GM21737 (cell line): ENCODE measurements around the gene TTBK1.
"Not testable (repeated sequence)": the region's sequence is repeated elsewhere in the genome, so short reads cannot be mapped to it uniquely, and the experiment has no call there.

ENCODE experiments used
- ATAC-seq: cut with Tn5 transposase; IDR thresholded peaks from one replicate; pipeline ENCODE4 v1.9.1; 2021; ENCODE audit warnings: mild to moderate bottlenecking, moderate library complexity; ENCODE audit not compliant: unreplicated experiment

Gene TTBK1

DNA sequence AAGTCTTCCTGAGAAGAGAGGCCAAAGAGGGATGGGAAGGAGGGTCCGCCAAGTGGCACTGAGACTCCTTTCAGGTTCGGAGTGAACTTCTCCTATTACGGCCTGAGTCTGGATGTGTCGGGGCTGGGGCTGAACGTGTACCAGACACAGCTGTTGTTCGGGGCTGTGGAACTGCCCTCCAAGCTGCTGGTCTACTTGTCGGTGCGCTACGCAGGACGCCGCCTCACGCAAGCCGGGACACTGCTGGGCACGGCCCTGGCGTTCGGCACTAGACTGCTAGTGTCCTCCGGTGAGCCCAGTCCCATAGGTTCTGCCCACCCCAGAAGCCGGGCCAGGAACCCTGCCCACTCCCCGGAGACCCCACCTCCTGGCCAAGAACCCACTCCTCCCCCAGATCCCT, 58.8 kb downstream of the TTBK1 start:
- ATAC-seq: no peak

DNA sequence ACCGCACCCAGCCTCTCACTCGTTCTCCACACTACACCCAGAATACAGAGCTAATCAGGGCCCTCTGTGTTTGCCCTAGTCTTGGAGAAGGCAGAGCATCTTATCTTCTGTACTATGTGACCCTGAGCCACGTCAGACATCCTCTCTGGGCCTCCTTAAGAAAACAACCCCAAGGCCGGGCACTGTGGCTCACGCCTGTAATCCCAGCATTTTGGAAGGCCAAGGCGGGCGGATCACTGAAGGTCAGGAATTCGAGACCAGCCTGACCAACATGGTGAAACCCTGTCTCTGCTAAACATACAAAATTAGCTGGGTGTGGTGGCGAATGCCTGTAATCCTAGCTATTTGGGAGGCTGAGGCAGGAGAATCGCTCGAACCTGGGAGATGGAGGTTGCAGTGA, 59.7 kb downstream of the TTBK1 start:
- not testable (repeated sequence) for ATAC-seq

DNA sequence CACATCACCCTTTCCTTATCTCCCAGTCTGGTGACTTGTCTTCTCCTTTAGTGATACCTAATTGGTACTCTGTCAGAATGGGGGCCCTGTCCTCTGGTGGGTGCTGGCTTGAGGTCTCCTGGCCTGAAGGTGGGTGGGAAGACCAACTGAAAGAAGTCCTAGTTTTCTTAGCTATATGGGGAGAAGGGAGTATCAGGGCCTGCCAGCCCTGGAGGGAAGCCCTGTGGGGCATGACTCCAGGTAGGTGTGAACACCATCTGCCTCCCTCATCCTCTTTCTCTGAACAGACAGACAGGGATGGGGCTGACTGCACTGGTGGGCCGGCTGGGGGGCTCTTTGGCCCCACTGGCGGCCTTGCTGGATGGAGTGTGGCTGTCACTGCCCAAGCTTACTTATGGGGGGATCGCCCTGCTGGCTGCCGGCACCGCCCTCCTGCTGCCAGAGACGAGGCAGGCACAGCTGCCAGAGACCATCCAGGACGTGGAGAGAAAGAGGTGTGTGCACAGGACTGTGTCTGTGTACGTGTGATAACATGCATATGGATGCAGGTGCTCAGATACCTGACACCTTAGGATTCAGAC, 60.6 kb downstream of the TTBK1 start:
- no peak for ATAC-seq

DNA sequence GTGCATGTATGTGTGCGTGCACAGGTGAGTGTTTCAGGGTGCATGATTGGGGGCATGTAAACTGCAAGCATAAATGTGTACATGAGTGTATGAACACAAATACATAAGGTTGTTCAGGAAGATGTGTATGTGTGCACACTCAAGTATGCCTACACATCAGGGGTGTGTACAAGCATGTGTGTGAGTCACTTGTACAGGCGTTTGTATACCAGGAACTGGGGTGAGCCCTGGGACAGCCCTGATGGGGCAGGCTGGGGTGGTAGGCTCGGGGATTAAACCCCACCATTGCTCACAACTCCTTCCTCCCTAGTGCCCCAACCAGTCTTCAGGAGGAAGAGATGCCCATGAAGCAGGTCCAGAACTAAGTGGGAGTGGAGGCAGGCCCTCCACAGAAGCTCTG, 61.1 kb downstream of the TTBK1 start:
- no peak for ATAC-seq

DNA sequence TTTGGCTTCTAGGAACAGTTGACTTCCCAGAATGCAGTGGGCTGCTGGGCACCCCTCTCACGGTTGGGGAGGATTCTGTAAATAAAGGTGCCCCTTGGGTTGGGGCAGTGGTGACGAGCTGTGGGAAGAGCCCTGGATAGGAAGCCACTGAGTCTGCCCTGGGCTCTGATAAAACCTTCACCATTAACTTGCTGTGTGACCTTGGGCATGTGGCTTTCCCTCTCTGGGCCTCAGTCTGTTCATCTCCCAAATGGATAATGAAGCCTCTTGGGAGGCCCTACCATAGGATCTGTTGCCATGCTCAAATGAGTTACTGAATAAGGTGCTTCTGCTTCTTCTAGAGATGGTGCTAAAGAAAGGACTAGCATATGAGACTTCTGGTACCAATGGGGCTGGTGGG, 61.6 kb downstream of the TTBK1 start:
- no peak for ATAC-seq

DNA sequence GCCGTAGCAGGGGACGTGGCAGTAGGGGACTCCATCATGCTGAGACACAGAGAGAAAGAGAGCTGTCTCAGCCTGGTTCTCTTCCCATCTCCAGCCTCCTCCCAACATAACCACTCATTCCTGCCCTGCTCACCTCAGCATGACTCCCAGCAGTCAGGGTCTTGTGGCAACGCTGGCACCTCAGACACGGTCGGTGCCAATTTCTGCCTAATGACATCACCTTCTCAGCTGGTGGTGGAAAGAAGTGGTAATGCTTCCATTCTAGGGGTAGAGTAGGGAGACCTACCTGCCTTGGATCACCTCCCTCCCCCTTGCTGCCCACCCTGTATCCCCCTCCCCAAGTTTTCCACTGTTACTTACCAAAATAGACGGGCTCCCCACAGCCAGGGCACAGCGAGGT, 62.8 kb downstream of the TTBK1 start:
- no peak for ATAC-seq

DNA sequence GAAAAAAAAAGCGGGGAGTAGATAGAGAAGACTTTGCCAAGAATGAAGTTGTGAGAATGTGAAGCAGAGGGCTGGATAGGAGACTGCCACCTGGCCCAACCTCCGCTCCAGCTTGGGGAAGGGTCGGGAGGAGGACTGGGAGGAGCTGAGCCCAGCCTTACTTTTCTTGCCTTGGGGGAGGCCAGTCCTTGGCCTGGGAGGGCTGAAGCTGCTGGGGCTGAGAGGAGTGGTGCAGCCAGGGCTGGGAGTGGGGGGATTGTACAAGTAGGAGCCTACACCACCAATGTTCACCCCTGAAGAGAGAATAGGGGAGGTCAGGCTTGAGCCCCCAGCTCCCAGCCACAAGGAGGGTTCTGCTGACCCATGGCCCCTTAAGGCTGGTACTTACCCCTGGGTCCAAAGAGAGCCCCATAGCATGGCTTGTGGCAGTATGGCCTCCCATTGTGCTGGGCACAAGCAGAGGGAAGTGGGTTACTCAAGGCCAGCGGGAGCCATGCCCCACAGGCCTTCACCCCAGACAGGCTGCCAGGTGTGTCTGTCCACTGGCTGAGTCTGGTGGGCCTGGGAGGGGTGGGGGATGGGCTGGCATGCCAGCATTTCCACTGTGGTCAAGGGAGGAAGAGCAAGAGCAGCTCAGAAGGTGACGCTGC, 64.3 kb downstream of the TTBK1 start:
- no peak for ATAC-seq

DNA sequence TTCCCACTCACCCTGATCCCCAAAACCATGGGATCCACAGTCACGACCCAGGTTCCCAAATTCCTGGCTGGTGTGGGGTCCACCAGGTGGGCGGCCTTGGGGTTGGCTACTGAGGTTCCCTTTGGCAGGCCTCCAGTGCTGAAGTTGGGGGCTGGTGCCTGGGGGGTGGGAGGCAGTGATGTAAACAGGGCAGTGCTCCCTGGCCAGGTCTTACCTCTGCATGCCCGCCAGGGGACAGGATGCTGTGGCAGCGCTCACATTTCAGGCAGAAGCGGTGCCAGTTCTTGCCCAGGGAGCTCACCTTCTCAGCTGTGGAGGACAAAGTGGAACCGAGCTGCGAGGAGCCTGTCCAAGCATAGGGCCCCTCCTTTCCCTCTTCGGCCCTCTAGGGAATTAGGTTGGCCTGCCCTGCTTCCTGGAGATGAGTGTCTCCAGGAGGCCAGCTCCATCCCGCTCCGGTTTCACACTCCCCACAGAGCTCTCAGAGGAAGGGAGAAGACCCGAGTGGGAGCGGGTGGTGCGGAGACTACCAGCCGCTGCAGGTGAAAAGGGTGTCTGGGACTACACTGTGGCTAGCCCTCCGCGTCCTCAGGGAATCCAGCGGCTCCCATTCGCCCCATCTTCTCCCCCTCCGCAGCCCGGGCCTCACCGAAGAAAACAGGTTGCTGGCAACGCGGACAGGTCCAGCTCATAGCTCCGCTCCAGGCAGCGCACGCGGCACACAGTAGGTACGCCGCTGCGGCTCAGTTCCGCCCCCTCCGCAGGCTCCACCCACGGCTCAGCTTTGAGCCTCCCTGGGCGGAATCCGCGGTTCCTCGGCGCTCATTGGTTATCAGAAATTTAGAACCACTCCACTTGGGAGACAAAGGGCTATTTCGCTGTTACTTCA, 65.1 kb downstream of the TTBK1 start, which contains the start of gene CRIP3:
Gene CRIP3, minus strand, starts transcription at position 726 of the 889 bp plus-strand sequence. Its CDS starts 34 bp downstream, at position 692.
- ATAC-seq: no peak

DNA sequence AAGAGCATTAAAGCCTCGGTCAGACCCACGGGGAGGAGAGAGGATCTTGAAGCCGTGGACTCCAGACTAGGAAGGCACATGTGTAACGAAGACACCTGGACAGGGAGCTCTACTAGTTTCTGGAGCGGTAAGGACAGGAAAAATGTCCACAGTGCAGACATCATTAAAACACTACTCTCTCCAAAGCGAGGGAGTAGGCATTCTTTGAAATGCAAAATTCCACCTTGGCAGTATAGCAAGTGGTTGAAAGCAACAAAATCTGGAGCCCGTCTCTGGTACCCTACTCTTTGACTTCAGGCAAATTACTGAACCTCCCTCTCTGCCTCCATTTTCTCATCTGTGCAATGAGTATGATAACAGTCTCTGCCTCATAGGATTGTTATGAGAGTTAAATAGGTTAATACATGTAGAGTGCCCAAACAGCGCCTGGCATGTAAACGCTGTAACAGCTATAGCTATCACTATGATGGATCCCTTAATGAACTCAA, 65.8 kb downstream of the TTBK1 start:
- no peak for ATAC-seq

DNA sequence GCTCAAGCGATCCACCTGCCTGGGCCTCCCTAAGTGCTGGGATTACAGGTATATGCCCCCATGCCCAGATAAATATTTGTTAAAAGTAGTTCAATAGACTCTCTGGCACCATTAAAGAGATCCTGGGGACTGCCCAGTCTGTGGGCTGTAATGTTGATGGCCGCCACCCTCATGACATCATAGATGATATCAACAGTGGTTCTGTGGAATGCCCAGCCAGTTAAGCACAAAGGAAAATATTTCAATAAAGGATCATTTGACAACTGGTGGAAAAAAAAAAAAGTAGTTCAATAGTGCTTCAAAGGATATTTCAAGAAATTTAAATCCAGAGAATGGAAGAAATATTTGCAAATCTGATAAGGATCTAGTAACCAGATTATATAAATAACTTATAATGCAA, 66.9 kb downstream of the TTBK1 start:
- no peak for ATAC-seq

DNA sequence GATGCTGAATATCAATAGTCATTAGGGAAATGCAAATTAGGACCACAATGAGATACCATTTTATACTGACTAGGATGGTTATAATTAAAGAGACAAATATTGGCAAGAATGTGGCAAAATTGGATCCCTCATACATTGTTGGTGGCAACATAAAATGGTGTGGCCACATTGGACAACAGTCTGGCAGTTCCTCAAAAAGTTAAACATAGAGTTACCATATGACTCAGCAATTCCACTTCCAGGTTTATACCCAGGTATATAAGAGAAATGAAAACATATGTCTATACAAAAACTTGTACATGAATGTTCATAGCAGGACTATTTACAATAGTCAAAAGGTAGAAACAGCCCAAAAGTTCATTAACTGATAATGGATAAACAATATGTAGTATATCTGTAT, 67.3 kb downstream of the TTBK1 start:
- no peak for ATAC-seq

DNA sequence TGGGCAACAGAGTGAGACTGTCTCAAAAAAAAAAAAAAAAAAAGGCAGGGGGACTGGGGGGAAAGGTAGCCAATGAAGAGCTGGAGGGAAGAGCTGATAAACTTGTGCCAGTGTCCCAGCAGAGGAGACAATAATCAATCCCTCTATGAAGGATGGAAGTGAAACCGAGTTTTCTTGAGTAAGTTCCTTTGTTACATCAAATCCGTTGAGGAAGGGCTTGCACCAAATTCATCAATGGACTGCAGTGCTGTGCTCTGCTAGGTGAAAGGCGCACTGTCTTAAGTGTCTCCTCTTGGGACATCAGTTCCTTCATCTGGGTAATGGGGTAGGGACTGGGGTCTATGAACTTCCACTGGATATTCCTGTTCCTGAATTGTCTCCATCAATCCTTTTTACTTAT, 68.4 kb downstream of the TTBK1 start:
- no peak for ATAC-seq

DNA sequence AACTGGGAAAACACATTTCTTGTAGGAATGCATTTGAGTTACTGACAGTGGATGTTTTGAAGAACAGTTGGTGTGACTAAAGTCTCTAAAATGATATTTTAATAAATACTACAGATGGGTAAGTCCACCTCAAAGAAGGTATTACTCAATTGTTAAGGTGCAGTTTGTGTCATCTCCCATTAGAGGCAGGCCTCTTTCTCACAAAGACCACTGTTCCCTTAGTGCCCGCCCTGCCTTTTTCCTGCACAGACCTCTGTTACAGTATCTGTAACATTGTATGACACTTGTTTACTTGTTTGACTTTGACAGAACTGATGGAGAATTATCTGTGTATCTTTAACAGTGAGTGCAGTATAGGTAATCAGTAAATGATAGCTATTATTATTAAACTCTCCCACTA, 70.5 kb downstream of the TTBK1 start:
- no peak for ATAC-seq

DNA sequence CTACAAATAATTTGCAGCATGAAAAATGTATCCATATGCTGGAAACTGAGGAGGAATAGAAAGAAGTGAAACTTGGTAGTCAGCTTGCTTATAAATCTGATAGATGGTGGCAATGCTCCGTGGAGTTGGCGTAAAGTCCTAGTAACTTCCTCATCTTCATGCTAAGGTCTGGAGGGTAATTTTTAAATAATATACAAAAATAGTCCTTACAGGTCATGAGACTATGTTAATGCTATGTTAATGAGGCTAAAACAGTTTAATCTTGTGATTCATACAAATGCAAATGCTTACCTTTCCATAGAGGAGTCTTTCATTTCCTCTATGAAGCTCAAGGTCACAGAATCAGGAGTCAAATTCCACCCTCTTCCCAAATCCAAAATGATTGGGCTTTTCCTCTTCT, 74.7 kb downstream of the TTBK1 start:
- no peak for ATAC-seq

DNA sequence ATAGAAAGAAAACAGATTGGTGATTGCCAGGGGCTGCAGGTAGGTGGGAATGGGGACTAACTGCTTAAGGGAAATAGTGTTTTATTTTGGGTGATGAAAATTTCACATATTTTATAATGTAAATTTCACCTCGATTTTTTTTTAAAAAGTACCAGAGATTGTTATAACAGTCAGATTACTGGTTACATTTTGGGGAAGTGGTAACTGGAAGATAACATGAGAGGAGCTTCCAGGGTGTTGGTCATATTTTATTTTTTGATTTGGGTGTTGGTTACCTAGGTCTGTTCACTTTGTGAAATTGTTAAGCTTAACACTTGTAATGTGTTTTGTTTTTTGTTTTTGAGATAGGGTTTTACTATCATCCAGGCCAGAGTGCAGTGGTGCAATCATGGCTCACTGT, 82.6 kb downstream of the TTBK1 start:
- ATAC-seq: no peak

DNA sequence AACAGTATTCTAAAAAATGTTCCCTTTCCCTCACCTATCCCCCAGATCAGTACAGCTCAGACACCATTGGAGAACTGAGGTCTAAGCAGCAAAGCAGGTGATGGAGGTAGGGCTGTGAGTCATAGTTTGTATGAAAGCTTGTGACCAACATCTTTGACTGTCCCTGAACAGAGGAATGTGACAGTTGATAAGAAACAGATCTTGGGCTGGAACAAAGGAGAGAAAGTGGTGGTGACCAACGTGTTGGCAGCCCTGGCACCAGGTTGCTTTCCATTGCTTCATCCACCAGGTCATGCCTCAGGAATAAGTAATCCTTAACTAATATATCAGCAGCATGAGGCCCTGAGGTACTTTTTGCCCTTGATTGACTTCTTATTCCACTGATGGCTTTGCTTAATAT, 85.2 kb downstream of the TTBK1 start:
- ATAC-seq: no peak

DNA sequence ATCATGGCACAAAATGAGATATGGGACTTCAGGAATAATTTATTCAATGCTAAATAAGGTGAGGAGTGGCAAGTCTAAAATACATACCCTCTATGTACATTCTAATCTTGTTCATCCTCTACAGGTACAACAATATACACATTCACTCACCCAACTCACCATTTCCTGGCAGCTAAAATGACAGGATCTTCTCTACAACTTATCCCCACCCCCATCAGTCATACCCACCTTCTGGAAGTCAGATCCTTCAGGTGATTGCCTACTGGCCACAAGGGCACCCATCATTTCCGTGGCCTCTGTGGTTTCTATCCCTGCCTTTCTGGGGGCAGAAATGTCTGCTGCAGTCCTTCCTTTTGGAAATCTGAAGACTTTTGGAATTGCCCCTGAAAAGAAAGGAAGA, 88.2 kb downstream of the TTBK1 start:
- ATAC-seq: no peak

DNA sequence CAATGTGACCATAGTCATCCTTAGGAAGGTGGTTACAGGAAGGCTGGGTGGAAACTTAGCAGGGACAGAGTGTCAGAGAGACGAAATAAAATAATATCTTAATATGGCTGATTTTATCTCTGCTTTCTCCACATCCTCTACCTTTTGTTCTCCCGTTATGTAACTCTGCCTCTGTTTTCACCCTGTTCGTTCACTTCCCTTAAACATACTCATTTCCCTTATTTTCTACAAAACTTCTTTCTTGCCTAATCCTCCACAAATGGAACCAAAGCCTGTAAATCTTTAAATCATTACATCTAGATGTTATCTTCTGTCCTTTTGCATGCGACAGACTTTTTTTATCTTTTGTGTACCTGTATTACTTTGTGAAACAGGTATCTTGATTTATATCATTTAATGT, 88.6 kb downstream of the TTBK1 start:
- no peak for ATAC-seq

DNA sequence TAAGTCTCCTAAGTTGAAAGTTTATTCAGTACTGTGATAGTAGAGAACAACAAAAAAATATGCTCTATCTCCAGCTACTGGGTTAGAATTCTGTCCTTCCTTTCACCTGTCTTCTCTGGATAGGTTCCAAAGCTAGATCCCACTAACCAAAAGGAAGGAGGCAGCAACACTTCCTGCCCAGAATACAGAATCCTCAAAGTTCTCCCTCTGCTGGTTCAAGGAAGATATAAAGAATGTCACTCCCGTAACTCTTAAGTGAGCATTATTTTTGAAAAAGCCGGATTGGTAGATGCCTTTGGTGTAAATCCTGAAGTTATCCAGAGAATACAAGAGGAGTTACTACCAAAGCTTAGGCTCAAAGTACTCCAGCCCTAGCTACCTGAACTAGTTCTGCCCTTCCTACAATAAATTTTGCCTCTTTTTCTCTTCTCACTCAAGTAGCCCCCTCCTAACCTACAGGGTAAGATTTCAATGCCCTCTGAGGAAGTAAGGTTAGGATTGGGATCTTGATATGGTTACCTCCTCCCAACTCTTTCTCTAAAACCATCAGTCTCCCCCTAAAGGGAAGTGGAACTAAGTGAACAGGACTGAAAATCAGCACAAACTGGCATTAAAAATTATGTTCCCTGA, 91.3 kb downstream of the TTBK1 start:
- no peak for ATAC-seq

DNA sequence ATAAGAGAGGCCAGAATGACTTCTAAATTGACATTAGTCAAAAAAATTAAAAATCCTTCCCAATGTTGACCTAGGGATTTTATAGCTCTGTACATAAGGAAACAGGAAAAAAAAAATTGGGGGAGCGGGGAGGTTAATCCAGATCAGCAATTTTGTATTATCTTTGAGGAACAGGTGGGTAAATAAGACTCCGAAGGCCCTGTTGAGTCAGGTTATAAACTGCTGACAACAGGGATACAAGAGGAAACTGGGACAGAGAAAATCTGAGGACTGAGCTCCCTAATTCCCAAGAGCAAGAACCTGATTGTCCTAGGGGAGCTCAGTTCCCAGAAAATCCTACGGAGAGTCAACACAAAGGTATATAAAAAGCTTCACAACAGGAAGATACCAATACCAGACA, 92.2 kb downstream of the TTBK1 start:
- no peak for ATAC-seq

DNA sequence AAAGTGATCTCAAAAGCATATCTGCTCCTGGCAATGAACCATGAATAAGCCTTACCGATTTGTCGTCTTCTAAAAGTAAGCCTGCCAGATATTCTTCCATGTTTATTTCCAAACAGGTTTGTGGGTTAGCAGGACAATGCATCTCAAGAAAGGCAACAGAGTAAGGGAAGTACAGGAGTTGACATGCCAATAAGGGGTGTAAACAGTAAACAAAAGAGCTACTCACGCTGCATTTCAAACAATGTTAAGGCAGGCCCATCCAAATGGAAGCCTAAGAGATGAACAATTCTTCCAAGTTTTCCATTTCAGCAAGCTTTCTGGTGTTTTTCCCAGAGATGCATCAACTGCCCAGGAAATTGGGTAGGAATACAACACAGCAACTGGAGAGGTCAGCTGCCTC, 93.1 kb downstream of the TTBK1 start:
- ATAC-seq: no peak
